Measurements from ENCODE around the gene ZFP28.

DNA sequence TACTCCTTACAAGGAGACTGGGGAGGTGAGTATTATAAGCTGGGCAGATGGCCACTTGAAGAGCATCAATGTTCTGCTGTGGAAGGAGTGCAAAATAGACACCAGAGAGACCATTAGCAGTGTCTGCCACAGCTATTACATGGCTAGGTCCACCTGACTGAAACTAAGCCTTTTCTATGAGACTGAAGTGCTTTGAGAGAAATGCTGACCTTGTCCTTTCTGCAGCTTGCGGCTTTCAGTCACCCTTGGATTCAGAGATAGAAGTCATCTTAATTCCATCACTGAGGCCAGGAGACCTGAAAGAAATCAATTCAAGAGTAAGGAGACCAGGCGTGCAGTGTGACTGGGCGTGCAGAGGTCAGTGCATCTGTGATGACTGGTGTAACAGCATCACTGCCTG, 1.3 kb upstream of the ZFP28 start:
- TF ChIP-seq, protein P1, sequence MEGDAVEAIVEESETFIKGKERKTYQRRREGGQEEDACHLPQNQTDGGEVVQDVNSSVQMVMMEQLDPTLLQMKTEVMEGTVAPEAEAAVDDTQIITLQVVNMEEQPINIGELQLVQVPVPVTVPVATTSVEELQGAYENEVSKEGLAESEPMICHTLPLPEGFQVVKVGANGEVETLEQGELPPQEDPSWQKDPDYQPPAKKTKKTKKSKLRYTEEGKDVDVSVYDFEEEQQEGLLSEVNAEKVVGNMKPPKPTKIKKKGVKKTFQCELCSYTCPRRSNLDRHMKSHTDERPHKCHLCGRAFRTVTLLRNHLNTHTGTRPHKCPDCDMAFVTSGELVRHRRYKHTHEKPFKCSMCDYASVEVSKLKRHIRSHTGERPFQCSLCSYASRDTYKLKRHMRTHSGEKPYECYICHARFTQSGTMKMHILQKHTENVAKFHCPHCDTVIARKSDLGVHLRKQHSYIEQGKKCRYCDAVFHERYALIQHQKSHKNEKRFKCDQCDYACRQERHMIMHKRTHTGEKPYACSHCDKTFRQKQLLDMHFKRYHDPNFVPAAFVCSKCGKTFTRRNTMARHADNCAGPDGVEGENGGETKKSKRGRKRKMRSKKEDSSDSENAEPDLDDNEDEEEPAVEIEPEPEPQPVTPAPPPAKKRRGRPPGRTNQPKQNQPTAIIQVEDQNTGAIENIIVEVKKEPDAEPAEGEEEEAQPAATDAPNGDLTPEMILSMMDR (IDR thresholded peaks at IDR 0.05) = no peak
- TF ChIP-seq ZFX (IDR thresholded peaks at IDR 0.05; ENCODE audit: borderline replicate concordance) = no peak

Data from 22Rv1 (cell line).